GM23248 (cell line): ENCODE measurements around the gene ST7. TPM values are rescaled to one million over a fixed set of nuclear protein-coding genes. Genes with fewer than 3 reads are reported as not detected.

ENCODE experiments used
- DNase-seq: peaks from one replicate; pipeline ENCODE4 v3.0.0-alpha.2; 2015
- H2AFZ ChIP-seq: fragments of 200-600 bp; sonication (generic); 2 replicates; pipeline ENCODE4 v1.6.1; 2016; ENCODE audit warnings: antibody characterized with exemption
- H3F3A ChIP-seq: fragments of 200-600 bp; sonication (generic); 2 replicates; pipeline ENCODE4 v1.6.1; 2016; ENCODE audit warnings: mild to moderate bottlenecking, antibody characterized with exemption, mixed run types; ENCODE audit not compliant: insufficient read depth
- H3K27ac ChIP-seq: fragments of 200-600 bp; sonication (generic); 2 replicates; pipeline ENCODE4 v1.5.1; 2016; ENCODE audit warnings: mild to moderate bottlenecking
- H3K27me3 ChIP-seq: fragments of 200-600 bp; sonication (generic); replicated peaks from 2 replicates; pipeline ENCODE4 v1.6.1; 2016; ENCODE audit warnings: mild to moderate bottlenecking; ENCODE audit not compliant: insufficient read depth
- H3K36me3 ChIP-seq: fragments of 200-600 bp; sonication (generic); 2 replicates; pipeline ENCODE4 v1.6.1; 2016; ENCODE audit warnings: low read depth, mild to moderate bottlenecking
- H3K4me1 ChIP-seq: fragments of 200-600 bp; sonication (generic); 2 replicates; pipeline ENCODE4 v1.6.1; 2016; ENCODE audit warnings: mild to moderate bottlenecking; ENCODE audit not compliant: insufficient read depth
- H3K4me2 ChIP-seq: fragments of 200-600 bp; sonication (generic); one replicate; pipeline ENCODE4 v1.6.1; 2016; ENCODE audit warnings: mild to moderate bottlenecking; ENCODE audit not compliant: unreplicated experiment
- H3K4me3 ChIP-seq: fragments of 200-600 bp; sonication (generic); 2 replicates; pipeline ENCODE4 v1.5.1; 2016; ENCODE audit warnings: mild to moderate bottlenecking
- H3K79me2 ChIP-seq: fragments of 200-600 bp; sonication (generic); 2 replicates; pipeline ENCODE4 v1.6.1; 2016; ENCODE audit warnings: mild to moderate bottlenecking; ENCODE audit not compliant: insufficient read depth
- H3K9ac ChIP-seq: fragments of 200-600 bp; sonication (generic); 2 replicates; pipeline ENCODE4 v1.6.1; 2016; ENCODE audit warnings: mild to moderate bottlenecking
- H3K9me2 ChIP-seq: fragments of 200-600 bp; sonication (generic); 2 replicates; pipeline ENCODE4 v1.6.1; 2016; ENCODE audit warnings: mixed run types, mild to moderate bottlenecking, moderate library complexity; ENCODE audit not compliant: insufficient read depth
- H3K9me3 ChIP-seq: fragments of 200-600 bp; sonication (generic); one replicate; pipeline ENCODE4 v1.6.1; 2017; ENCODE audit warnings: low read depth
- H4K20me1 ChIP-seq: fragments of 200-600 bp; sonication (generic); 2 replicates; pipeline ENCODE4 v1.6.0; 2016; ENCODE audit not compliant: insufficient read depth
- EZH2 ChIP-seq: fragments of 200-600 bp; sonication (generic); IDR thresholded peaks from 2 replicates; pipeline ENCODE4 v1.6.1; 2018; ENCODE audit warnings: antibody characterized with exemption, mild to moderate bottlenecking; ENCODE audit not compliant: insufficient read depth, poor library complexity, severe bottlenecking
- EZH2phosphoT487 ChIP-seq: fragments of 200-600 bp; sonication (generic); IDR thresholded peaks from 2 replicates; pipeline ENCODE4 v1.6.1; 2018; ENCODE audit warnings: antibody characterized with exemption, moderate library complexity, mild to moderate bottlenecking, low read depth; ENCODE audit not compliant: insufficient read depth
- WGBS, 2 experiments: methylation state at CpG; one replicate each; pipeline ENCODE4 v1.1.6; 2015 to 2017; ENCODE audit warnings: low lambda C conversion rate in 2 of 2, low coverage in 1 of 2; ENCODE audit errors: missing lambda C conversion rate in 2 of 2; 5-methylcytosine and 5-hydroxymethylcytosine counted together
- in situ Hi-C: fragments of 300-500 bp; cut with MboI; formaldehyde crosslinking; loops from 2 replicates; pipeline ENCODE4 v1.15.0; 2020
- polyA plus RNA-seq: library from polyadenylated mRNA; unstranded; fragments of >200 nt; fragmentation: Nextera tagmentation; extraction: Ambion mirVana; gene quantifications from 2 replicates; pipeline ENCODE4 v1.2.1, GENCODE V29; 2016
- total RNA-seq: library from RNA; depleted of rRNA; stranded (reverse); fragments of >200 nt; shearing (Covaris generic); gene quantifications from 2 replicates; pipeline ENCODE4 v1.2.3, GENCODE V29; 2014

The ST7 gene
- total and polyA plus RNA-seq, 2 experiments from 2014 or later: 17.8 to 21.9 TPM

DNA sequence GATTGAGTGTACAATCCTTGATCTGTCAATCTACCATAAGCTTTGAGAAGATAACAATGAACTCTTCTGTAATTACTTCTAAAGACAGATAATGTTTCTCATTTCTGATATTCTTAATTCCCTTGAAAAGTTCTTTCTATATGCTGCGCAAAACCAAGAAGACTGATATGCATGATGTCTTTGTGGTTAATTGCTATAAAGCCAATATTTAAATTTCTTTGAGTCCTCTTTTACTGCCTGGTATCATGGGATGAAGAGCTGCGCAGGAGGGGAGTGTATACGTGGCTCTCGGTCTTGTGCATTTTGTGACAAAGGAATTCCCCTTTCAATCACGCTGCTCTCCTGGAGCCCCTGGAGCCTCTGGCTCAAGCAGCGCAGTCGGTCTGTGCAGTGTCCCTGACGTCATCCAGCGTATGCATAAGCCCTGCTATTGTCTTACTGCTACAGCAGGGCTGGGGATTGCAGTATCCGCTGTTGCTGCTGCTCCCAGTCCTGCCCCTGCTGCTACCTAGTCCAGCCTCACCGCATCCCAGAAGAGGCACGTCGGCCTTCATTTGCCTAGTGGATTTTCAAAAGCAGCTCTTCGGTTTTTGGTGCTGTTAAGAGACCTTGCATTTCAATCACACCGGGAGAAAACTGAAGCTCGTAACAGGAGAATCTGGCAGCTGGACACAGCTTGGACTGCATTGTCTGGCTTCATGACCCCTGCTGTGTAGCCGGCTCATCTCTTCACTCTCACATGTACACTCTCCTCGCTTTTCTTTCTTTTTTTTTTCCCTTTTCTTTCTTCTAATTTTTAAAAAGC is 66.7 kb downstream of the ST7 start:
- Histone ChIP-seq H3K27me3 (no peaks in the 10 kb centered on the region), H3K27ac (peak overlapping the region; percentile 70)
- in situ Hi-C loops: no loop called here

DNA sequence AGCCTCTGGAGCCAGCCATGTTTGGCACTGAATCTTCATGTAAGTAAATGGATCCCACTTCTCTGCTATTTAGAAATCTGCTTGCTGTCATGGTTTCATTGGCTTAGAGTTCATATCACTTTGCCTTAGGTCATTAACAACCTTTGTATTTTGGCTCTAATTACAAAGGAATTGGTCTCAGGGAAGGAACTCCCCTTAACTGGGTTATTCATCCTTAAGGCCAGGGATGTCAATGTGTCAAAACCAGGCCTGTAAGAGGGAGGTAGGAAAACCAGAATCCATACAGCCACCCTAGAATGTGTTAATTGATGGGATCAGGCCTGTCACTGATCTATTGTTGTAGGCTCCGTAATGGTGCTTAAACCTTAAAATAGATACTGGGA is 67.3 kb downstream of the ST7 start:
- Histone ChIP-seq H3K79me2 (peaks cover 80% of the 10 kb centered on the region), H3K27ac (peak overlapping the region; percentile 70), H3K4me3 (peak overlapping the region; percentile 62), H2AFZ (peak overlapping the region; percentile 86), H3K9ac (peak overlapping the region; percentile 74), H3K4me2 (peak overlapping the region; percentile 93), H3F3A (no peaks in the 10 kb centered on the region), H3K36me3 (no peaks in the 10 kb centered on the region), H3K4me1 (peaks cover 20% of the 10 kb centered on the region), H3K9me3 (no peaks in the 10 kb centered on the region), H3K9me2 (no peaks in the 10 kb centered on the region), H3K27me3 (no peaks in the 10 kb centered on the region), H4K20me1 (0 out of 2 replicates have a peak, but pooled peaks cover 3% of the 10 kb centered on the region)
- whole genome bisulfite sequencing, 2 experiments: 8 to 40% methylated on average over 1 of the region's 1 CpG
- in situ Hi-C loops: no loop called here
- no peak for DNase-seq
- no peak for TF ChIP-seq EZH2phosphoT487
- TF ChIP-seq EZH2: no peak

More for the DNA sequence above, 66.7 kb downstream of the ST7 start:
- 11 to 14% methylated on average over 18 of the region's 18 CpGs for WGBS, 2 experiments
- Histone ChIP-seq H3K36me3 (no peaks in the 10 kb centered on the region), H4K20me1 (0 out of 2 replicates have a peak, but pooled peaks cover 3% of the 10 kb centered on the region), H3K4me3 (peak overlapping the region; percentile 62), H3F3A (no peaks in the 10 kb centered on the region), H3K9ac (peak overlapping the region; percentile 74), H3K9me3 (no peaks in the 10 kb centered on the region), H3K79me2 (peaks cover 80% of the 10 kb centered on the region), H3K4me2 (peak overlapping the region; percentile 93), H2AFZ (peak overlapping the region; percentile 86), H3K9me2 (no peaks in the 10 kb centered on the region), H3K4me1 (peaks cover 24% of the 10 kb centered on the region)
- peak; percentile 97 for DNase-seq
- TF ChIP-seq EZH2phosphoT487 (no peak), EZH2 (no peak)

DNA sequence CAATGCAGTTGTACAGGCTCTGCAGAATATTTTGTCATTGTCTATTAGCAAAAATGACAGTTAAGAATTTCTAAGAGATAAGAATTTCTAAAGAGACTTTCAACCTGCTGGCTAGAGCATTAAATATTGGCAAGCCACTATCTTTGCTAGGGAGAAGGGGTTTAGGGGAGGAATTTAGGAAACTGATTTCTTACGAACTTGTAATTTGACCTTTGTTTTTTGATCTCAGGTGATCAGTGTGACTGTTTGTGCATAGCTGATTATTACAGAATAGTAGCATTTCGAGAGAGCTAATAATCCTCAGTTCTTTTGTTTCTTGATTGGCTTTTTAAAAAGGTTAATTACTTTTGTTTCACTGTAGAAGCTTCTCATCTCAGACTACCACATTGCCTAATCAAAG is 68.1 kb downstream of the ST7 start:
- TF ChIP-seq EZH2 (no peak), EZH2phosphoT487 (no peak)
- Histone ChIP-seq H3K9me3 (no peaks in the 10 kb centered on the region), H3K79me2 (peaks cover 78% of the 10 kb centered on the region), H3K36me3 (no peaks in the 10 kb centered on the region), H3K9me2 (no peaks in the 10 kb centered on the region), H3K4me1 (peaks cover 20% of the 10 kb centered on the region), H3K9ac (no peak overlapping the region), H3K27ac (no peak overlapping the region), H3K4me3 (no peak overlapping the region), H3F3A (no peaks in the 10 kb centered on the region), H4K20me1 (0 out of 2 replicates have a peak, but pooled peaks cover 3% of the 10 kb centered on the region), H2AFZ (no peak overlapping the region), H3K4me2 (no peak overlapping the region), H3K27me3 (no peaks in the 10 kb centered on the region)
- DNase-seq: no peak
- in situ Hi-C loops: no loop called here
- 97 to 99% methylated on average over 2 of the region's 2 CpGs for WGBS, 2 experiments

DNA sequence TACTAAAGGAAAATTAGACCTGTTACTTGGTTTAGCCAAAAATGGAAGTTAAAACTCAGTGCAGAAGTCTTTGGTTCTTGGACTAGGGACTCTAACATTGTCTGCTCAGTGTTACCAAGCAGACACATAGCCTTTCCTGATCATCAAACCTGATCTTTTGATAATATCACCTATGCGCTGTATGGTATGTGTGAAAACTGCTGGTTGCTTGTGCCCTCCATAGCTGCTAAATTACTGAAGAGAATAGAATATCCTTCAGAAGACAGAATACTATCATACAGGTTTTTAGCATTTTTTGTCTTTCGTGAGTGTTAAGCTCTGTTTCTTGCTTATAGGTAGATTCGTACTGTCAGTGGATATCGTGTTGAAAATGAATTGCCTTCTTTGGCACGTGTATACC is 68.7 kb downstream of the ST7 start:
- H3K36me3 ChIP-seq: no peaks in the 10 kb centered on the region
- H3K4me3 ChIP-seq: no peak overlapping the region
- 0 out of 2 replicates have a peak, but pooled peaks cover 3% of the 10 kb centered on the region for H4K20me1 ChIP-seq
- no peak overlapping the region for H3K9ac ChIP-seq
- no peaks in the 10 kb centered on the region for H3K9me2 ChIP-seq
- no peaks in the 10 kb centered on the region for H3K9me3 ChIP-seq
- DNase-seq: no peak
- no peaks in the 10 kb centered on the region for H3F3A ChIP-seq
- in situ Hi-C loops: no loop called here
- H3K79me2 ChIP-seq: peaks cover 83% of the 10 kb centered on the region
- H3K4me2 ChIP-seq: no peak overlapping the region
- no peaks in the 10 kb centered on the region for H3K27me3 ChIP-seq
- H3K4me1 ChIP-seq: peaks cover 20% of the 10 kb centered on the region
- H2AFZ ChIP-seq: no peak overlapping the region
- TF ChIP-seq EZH2 (no peak), EZH2phosphoT487 (no peak)
- 93 to 96% methylated on average over 5 of the region's 5 CpGs for WGBS, 2 experiments
- no peak overlapping the region for H3K27ac ChIP-seq
